Measurements from ENCODE around the gene PLCB2.

DNA sequence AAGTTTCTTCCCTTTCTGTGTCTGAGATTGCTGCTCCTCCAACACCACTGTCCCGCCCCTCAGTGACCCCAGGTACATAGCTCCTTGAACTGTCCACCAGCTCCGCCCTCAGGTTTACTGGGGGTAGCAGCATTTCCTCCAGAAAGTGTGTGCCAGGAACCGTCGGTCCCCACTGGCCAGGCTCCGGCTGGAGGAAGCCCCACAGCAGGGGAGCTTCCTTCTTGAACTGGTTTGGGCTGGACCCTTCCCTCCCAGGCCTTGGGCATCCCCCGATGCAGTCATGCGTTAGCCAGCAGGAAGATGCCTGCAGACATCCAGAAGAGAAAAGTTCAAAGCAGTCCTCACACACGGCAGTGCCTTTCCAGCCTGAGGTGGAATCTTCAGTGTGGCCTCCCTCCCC is 49.2 kb downstream of the PLCB2 start:
- TF ChIP-seq, protein P1, sequence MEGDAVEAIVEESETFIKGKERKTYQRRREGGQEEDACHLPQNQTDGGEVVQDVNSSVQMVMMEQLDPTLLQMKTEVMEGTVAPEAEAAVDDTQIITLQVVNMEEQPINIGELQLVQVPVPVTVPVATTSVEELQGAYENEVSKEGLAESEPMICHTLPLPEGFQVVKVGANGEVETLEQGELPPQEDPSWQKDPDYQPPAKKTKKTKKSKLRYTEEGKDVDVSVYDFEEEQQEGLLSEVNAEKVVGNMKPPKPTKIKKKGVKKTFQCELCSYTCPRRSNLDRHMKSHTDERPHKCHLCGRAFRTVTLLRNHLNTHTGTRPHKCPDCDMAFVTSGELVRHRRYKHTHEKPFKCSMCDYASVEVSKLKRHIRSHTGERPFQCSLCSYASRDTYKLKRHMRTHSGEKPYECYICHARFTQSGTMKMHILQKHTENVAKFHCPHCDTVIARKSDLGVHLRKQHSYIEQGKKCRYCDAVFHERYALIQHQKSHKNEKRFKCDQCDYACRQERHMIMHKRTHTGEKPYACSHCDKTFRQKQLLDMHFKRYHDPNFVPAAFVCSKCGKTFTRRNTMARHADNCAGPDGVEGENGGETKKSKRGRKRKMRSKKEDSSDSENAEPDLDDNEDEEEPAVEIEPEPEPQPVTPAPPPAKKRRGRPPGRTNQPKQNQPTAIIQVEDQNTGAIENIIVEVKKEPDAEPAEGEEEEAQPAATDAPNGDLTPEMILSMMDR (optimal IDR thresholded peaks at IDR 0.05 in 1 of 3, IDR thresholded peaks at IDR 0.05 in 1 of 3, conservative IDR thresholded peaks at IDR 0.05 in 1 of 3; ENCODE audit: extremely low read depth in 1 of 3, insufficient read depth in 2 of 3, low read length in 3 of 3) = no peak
- no peak for TF ChIP-seq EZH2 (IDR thresholded peaks at IDR 0.05; ENCODE audit: low read length)

All from keratinocyte (primary cell).